ENCODE measurements around the gene ATG4B. TPM values are rescaled to one million over a fixed set of nuclear protein-coding genes. Genes with fewer than 3 reads are reported as not detected.

ATG4B gene
- total and polyA plus RNA-seq, 2 experiments from 2014 or later: 105 to 110 TPM

- Histone ChIP-seq H3K27me3 (no peaks in the 10 kb centered on the region), H3K9me3 (ENCODE audit: low read depth) (no peaks in the 10 kb centered on the region), H3K27ac (no peak overlapping the region), H3K4me3 (peak overlapping the region; percentile 27), H3K4me1 (ENCODE audit: low read depth) (no peaks in the 10 kb centered on the region), H3K36me3 (no peaks in the 10 kb centered on the region)
- DNase-seq (ENCODE audit: low read depth in 1 of 2, low spot score in 1 of 2): no peak
- no peak for TF ChIP-seq CTCF (IDR thresholded peaks at IDR 0.05; ENCODE audit: low read depth, low read length)
Observed at GRCh38 chr2:241616168-241617125, 21.0 kb upstream of the ATG4B start.

DNA sequence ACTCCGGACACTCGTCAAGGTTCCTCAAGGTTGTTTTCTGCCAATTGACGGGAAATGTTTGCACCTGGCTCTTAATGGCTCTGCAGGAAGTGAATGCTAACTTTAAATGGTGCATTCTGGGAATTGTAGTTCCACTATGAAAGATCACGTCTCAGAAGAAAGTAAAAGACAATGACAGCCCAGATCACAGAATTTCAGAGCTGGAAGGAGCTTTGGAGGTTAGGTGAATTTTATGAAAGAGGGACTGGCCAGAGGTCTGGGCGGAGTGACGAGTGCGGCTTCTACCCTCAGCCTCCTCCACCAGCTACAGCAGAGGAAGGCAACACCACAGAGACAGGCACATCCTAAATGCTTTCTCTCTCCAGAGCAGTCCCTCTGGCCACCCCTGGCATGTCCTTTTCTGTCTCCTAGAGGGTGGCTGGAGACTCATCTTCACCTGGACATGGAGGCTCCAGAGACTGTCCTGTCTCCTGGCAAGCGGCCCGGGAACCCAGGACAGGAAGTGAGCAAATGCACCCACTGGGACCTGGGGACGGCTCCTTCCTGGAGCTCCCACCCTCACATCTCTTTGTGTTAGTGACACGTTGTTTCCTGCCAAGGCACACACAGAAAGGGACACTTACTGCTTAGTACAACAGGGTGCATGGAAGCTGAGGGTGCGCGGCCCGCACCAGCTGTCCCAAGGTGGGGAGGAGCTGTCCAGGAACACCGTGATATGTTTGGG lies 19.9 kb upstream of the ATG4B start:
- TF ChIP-seq CTCF (IDR thresholded peaks at IDR 0.05; ENCODE audit: low read depth, low read length): no peak
- Histone ChIP-seq H3K27me3 (no peaks in the 10 kb centered on the region), H3K36me3 (no peaks in the 10 kb centered on the region), H3K4me1 (ENCODE audit: low read depth) (no peaks in the 10 kb centered on the region), H3K9me3 (ENCODE audit: low read depth) (no peaks in the 10 kb centered on the region), H3K4me3 (peak overlapping the region; percentile 27), H3K27ac (peak overlapping the region; percentile 24)
- DNase-seq (ENCODE audit: low read depth in 1 of 2, low spot score in 1 of 2): peak; percentile 17 to 41

- no peaks in the 10 kb centered on the region for H3K36me3 ChIP-seq
- no peak overlapping the region for H3K4me3 ChIP-seq
- no peaks in the 10 kb centered on the region for H3K9me3 ChIP-seq (ENCODE audit: low read depth)
- no peak overlapping the region for H3K27ac ChIP-seq
- no peaks in the 10 kb centered on the region for H3K4me1 ChIP-seq (ENCODE audit: low read depth)
- no peak for TF ChIP-seq CTCF (IDR thresholded peaks at IDR 0.05; ENCODE audit: low read depth, low read length)
- DNase-seq (ENCODE audit: low read depth in 1 of 2, low spot score in 1 of 2): no peak
- H3K27me3 ChIP-seq: no peaks in the 10 kb centered on the region
Observed at GRCh38 chr2:241618296-241618805, 19.1 kb upstream of the ATG4B start.

GRCh38 chr2:241618829-241619228 lies 18.7 kb upstream of the ATG4B start:
- DNase-seq (ENCODE audit: low read depth in 1 of 2, low spot score in 1 of 2): no peak

More at GRCh38 chr2:241618829-241619228, 18.7 kb upstream of the ATG4B start:
- Histone ChIP-seq H3K27me3 (no peaks in the 10 kb centered on the region), H3K4me3 (no peak overlapping the region), H3K9me3 (ENCODE audit: low read depth) (no peaks in the 10 kb centered on the region), H3K4me1 (ENCODE audit: low read depth) (no peaks in the 10 kb centered on the region), H3K36me3 (no peaks in the 10 kb centered on the region), H3K27ac (no peak overlapping the region)
- no peak for TF ChIP-seq CTCF (IDR thresholded peaks at IDR 0.05; ENCODE audit: low read depth, low read length)
